Measurements from ENCODE around the gene THOC1.

Gene THOC1

GRCh38 chr18:172361-172760, 95.5 kb downstream of the THOC1 start:
- Histone ChIP-seq H3K4me3 (ENCODE audit: low read depth in 1 of 2, low read length in 2 of 2) (no peak overlapping the region), H3K9me3 (ENCODE audit: low read length) (no peaks in the 10 kb centered on the region), H3K4me1 (ENCODE audit: insufficient read depth, low read length) (no peaks in the 10 kb centered on the region), H3K9ac (ENCODE audit: low read length) (no peak overlapping the region), H3K36me3 (ENCODE audit: insufficient read depth, low read length) (peaks cover 5% of the 10 kb centered on the region), H3K27me3 (ENCODE audit: control insufficient read depth in 1 of 2, insufficient read depth in 2 of 2, low read length in 2 of 2) (no peaks in the 10 kb centered on the region), H3K27ac (ENCODE audit: low read depth, low read length) (no peak overlapping the region)
